ENCODE data around the gene FBXO27.

FBXO27 gene

DNA sequence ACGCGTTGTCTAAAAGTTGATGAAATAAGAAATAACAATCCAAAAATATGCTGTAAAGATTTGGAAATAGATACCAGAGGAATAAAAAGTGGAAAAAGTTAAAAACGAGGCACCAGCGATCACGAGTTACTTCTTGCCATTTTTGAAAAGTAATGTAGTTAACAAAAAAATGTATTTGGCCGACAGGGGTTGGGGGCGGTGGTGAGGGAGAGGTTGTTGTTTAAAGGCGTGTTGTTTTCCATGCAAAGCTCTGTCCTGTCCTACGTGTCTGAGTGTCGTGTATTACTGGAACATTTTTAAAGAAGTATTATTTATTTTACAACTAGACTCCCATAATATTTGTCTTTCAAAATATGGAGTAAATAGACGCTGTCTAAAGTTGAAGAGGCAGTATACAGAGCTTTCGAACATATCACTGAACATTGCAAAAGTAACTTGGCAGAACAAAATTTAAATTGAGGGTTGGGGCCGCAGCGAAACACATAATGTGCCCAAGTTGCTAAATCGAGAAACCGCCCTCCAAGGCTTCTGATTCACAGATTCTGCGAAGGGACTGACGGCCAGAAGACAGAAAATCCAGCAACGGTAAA is 57.6 kb downstream of the FBXO27 start:
- H3K4me2 ChIP-seq: no peak overlapping the region
- H3K36me3 ChIP-seq: no peaks in the 10 kb centered on the region
- TF ChIP-seq Cebpa-rat (IDR thresholded peaks at IDR 0.05): no peak
- no peak overlapping the region for H3K9ac ChIP-seq
- H3K27ac ChIP-seq: no peak overlapping the region
- peaks cover 3 to 15% (median 7%) of the 10 kb centered on the region in 11 experiments for H3K9me3 ChIP-seq (replicated peaks in 1 of 11)
- no peaks in the 10 kb centered on the region for H4K20me1 ChIP-seq
- H3K27me3 ChIP-seq: peaks cover 21 to 33% (median 27%) of the 10 kb centered on the region in 11 experiments
- H3K4me1 ChIP-seq: peaks cover 0 to 10% (median 0%) of the 10 kb centered on the region in 10 experiments; a peak in 1 of 20 replicates
- H3K4me3 ChIP-seq: no peak overlapping the region
